CD4-positive, CD25-positive, alpha-beta regulatory T cell (primary cell): ENCODE results near the gene SLC8B1. TPM values are rescaled to one million over a fixed set of nuclear protein-coding genes. Genes with fewer than 3 reads are reported as not detected.
A peak's percentile ranks its signal among the peaks of the same experiment; 100 is the strongest.

Source experiments
- ATAC-seq, 2 donors: fragments of 150-1000 bp; cut with Tn5 transposase; one replicate each; pipeline ENCODE4 v1.10.0; 2021; ENCODE audit warnings: low read depth in 2 of 2, moderate number of reproducible peaks in 2 of 2, moderate library complexity in 1 of 2
- DNase-seq, 3 donors: peaks; one replicate each; pipeline versions ENCODE4 v3.0.0 to v3.0.0-alpha.2; 2012 to 2022; ENCODE audit warnings: mixed read lengths in 1 of 3
- H3K27ac ChIP-seq: one replicate; pipeline ENCODE4 v1.7.0; 2013; ENCODE audit warnings: mild to moderate bottlenecking, low read length; ENCODE audit not compliant: insufficient read depth, poor library complexity, severe bottlenecking
- H3K27me3 ChIP-seq: one replicate; pipeline ENCODE4 v1.7.0; 2013; ENCODE audit warnings: low read length; ENCODE audit not compliant: control insufficient read depth, insufficient read depth
- H3K36me3 ChIP-seq: one replicate; pipeline ENCODE4 v1.7.0; 2013; ENCODE audit warnings: mild to moderate bottlenecking, low read length, moderate library complexity; ENCODE audit not compliant: control insufficient read depth, insufficient read depth
- H3K4me1 ChIP-seq: 2 replicates; pipeline ENCODE4 v1.7.0; 2013; ENCODE audit warnings: mild to moderate bottlenecking, low read length; ENCODE audit not compliant: insufficient read depth, control insufficient read depth, poor library complexity, severe bottlenecking
- H3K4me3 ChIP-seq: one replicate; pipeline ENCODE4 v1.7.0; 2013; ENCODE audit warnings: low read depth, mild to moderate bottlenecking, low read length, moderate library complexity
- H3K9me3 ChIP-seq, 2 experiments: 1 replicate in 1 of 2; 2 replicates in 1 of 2; pipeline ENCODE4 v1.7.0; 2013; ENCODE audit warnings: low read length in 2 of 2, mild to moderate bottlenecking in 1 of 2, moderate library complexity in 1 of 2; ENCODE audit not compliant: control insufficient read depth in 2 of 2
- H3K27ac Mint-ChIP-seq, 3 donors: one replicate each; pipeline ENCODE4 v1.8.0; 2020 to 2022; ENCODE audit warnings: mild to moderate bottlenecking in 3 of 3, mixed read lengths in 3 of 3, moderate library complexity in 2 of 3
- H3K27me3 Mint-ChIP-seq: one replicate; pipeline ENCODE4 v1.8.0; 2022; ENCODE audit warnings: mild to moderate bottlenecking, mixed read lengths
- H3K36me3 Mint-ChIP-seq: one replicate; pipeline ENCODE4 v1.8.0; 2020; ENCODE audit warnings: mixed read lengths
- H3K4me1 Mint-ChIP-seq, 4 donors: one replicate each; pipeline ENCODE4 v1.8.0; 2020 to 2022; ENCODE audit warnings: mixed read lengths in 4 of 4, mild to moderate bottlenecking in 1 of 4
- H3K4me3 Mint-ChIP-seq, 4 donors: one replicate each; pipeline ENCODE4 v1.8.0; 2020 to 2022; ENCODE audit warnings: mild to moderate bottlenecking in 4 of 4, mixed read lengths in 4 of 4, moderate library complexity in 3 of 4
- H3K9me3 Mint-ChIP-seq, 7 donors: one replicate each; pipeline ENCODE4 v1.8.0; 2020 to 2022; ENCODE audit warnings: mixed read lengths in 7 of 7, mild to moderate bottlenecking in 3 of 7, moderate library complexity in 2 of 7
- polyA plus RNA-seq, 4 donors: library from polyadenylated mRNA; unstranded; fragments of 300-500 nt; fragmentation: Illumina TruSeq; gene quantifications; one replicate each; pipeline ENCODE4 v1.2.3, GENCODE V29; 2021
- total RNA-seq: library from RNA; stranded (reverse); gene quantifications from one replicate; pipeline ENCODE4 v1.2.3, GENCODE V29; 2022

The SLC8B1 gene
- total and polyA plus RNA-seq, 5 donors from 2014 or later: 47.4 to 95.0 (median 77.8) TPM

DNA sequence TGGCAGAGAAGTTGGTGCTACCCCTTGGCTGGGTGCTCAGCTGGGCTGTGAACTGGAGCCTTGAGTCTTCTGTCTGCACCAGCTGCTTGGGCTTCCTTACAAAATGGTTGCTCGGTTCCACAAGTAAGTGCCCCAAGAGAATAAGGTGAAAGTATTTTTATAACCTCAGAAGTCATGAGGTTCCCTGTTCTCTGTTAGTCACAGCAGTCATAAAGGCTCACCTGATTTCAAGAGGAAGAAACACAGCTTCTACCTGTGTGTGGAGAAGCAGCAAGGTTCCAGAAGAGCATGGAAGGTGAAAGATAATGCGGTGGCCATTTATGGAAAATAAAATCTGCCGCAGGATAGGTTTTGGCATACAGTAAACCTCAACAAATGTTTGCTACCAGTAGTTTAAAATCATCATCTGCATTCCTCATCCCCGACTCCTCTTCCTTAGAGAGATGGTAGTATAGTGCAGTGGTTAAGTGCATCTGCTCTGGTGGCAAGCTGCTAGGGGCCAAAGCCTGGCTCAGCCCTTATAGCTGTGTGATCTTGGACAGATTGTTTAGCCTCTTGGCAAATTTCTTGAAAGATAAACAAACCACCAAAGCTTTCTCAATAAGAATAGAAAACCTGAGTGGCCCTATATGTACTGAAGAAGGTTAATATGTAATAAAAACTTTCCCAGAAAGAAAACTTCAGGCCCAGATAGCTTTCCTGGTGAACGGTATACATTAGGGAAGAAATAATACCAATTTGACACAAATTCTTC lies 81.2 kb downstream of the SLC8B1 start:
- peak overlapping the region in 1 of 3 donors; percentile 39 for H3K27ac Mint-ChIP-seq
- ATAC-seq: no peak
- H3K36me3 Mint-ChIP-seq: peaks cover 37% of the 10 kb centered on the region
- Histone ChIP-seq H3K27ac (no peak overlapping the region), H3K9me3 (peaks cover 0 to 9% of the 10 kb centered on the region in 2 experiments), H3K36me3 (peaks cover 22% of the 10 kb centered on the region), H3K4me3 (no peak overlapping the region), H3K4me1 (no peaks in the 10 kb centered on the region), H3K27me3 (no peaks in the 10 kb centered on the region)
- H3K4me1 Mint-ChIP-seq: peaks cover 0 to 9% (median 2%) of the 10 kb centered on the region in 4 donors
- peaks cover 0 to 7% (median 0%) of the 10 kb centered on the region in 7 donors for H3K9me3 Mint-ChIP-seq
- no peaks in the 10 kb centered on the region for H3K27me3 Mint-ChIP-seq
- H3K4me3 Mint-ChIP-seq: no peak overlapping the region
- DNase-seq: no peak

DNA sequence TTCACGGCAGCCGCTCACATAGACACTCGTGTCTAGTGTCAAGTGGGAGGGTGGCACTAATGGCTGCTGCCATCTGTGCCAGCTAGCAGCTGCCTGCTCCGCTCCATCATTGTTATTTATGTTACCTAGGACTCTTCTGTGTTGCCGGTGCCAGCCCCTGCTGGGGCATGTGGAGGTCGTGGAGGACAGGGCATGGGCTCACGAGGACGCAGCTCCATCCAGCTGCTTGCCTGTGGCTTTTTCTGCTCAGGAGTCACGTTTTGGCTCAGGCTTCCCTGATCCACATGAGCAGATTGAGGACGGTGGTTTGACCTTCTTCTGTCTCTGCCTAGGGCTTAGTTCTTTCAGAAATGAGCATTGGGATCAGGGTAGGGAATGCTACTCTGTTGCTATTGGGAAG lies 82.4 kb downstream of the SLC8B1 start:
- Mint-ChIP-seq H3K4me1 (peaks cover 0 to 8% (median 2%) of the 10 kb centered on the region in 4 donors), H3K27me3 (no peaks in the 10 kb centered on the region), H3K27ac (peak overlapping the region in 1 of 3 donors; percentile 73), H3K9me3 (peaks cover 0 to 7% (median 0%) of the 10 kb centered on the region in 7 donors), H3K36me3 (peaks cover 40% of the 10 kb centered on the region), H3K4me3 (no peak overlapping the region)
- H3K36me3 ChIP-seq: peaks cover 22% of the 10 kb centered on the region
- ATAC-seq (no peak), DNase-seq (no peak)
- no peaks in the 10 kb centered on the region for H3K27me3 ChIP-seq
- H3K27ac ChIP-seq: no peak overlapping the region
- no peaks in the 10 kb centered on the region for H3K4me1 ChIP-seq
- peaks cover 0 to 9% of the 10 kb centered on the region in 2 experiments for H3K9me3 ChIP-seq
- no peak overlapping the region for H3K4me3 ChIP-seq

- H3K4me1 ChIP-seq: no peaks in the 10 kb centered on the region
- H3K36me3 ChIP-seq: peaks cover 26% of the 10 kb centered on the region
- Mint-ChIP-seq H3K27ac (no peak overlapping the region), H3K27me3 (no peaks in the 10 kb centered on the region), H3K4me1 (peaks cover 0 to 8% (median 2%) of the 10 kb centered on the region in 4 donors), H3K9me3 (peaks cover 0 to 7% (median 0%) of the 10 kb centered on the region in 7 donors), H3K4me3 (no peak overlapping the region), H3K36me3 (peaks cover 38% of the 10 kb centered on the region)
- no peak for DNase-seq
- ATAC-seq: no peak
- no peaks in the 10 kb centered on the region for H3K27me3 ChIP-seq
- no peak overlapping the region for H3K4me3 ChIP-seq
- no peak overlapping the region for H3K27ac ChIP-seq
- H3K9me3 ChIP-seq: peaks cover 0 to 9% of the 10 kb centered on the region in 2 experiments
These were observed 83.4 kb downstream of the SLC8B1 start for GRCh38 chr12:113251404-113252070.

DNA sequence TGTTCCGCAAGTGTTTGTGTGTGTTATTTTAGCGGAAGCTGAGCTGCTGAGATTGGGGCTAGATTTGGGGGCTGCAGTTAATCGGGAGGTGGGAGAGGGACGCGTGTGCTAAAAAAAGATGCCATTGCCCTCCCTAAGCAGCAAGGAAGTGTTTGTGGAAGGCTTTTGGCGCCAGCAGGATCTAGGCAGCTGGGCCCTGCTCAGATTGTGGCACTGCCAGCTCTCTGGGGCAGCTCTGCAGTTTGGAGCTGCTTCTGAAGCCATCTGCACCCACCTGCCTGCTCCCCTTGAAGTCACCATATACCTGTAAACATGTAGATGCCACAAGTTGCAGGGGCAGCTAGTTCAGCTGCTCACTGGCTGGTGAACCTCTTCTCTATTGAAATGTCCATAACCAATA lies 84.9 kb downstream of the SLC8B1 start:
- H3K9me3 Mint-ChIP-seq: peaks cover 0 to 7% (median 0%) of the 10 kb centered on the region in 7 donors
- no peak for ATAC-seq
- no peak for DNase-seq
- no peak overlapping the region for H3K4me3 Mint-ChIP-seq
- Histone ChIP-seq H3K27me3 (no peaks in the 10 kb centered on the region), H3K4me3 (no peak overlapping the region), H3K9me3 (peaks cover 0 to 9% of the 10 kb centered on the region in 2 experiments), H3K27ac (no peak overlapping the region), H3K36me3 (peaks cover 26% of the 10 kb centered on the region), H3K4me1 (no peaks in the 10 kb centered on the region)
- no peak overlapping the region for H3K27ac Mint-ChIP-seq
- peaks cover 0 to 9% (median 2%) of the 10 kb centered on the region in 4 donors for H3K4me1 Mint-ChIP-seq
- peaks cover 42% of the 10 kb centered on the region for H3K36me3 Mint-ChIP-seq
- H3K27me3 Mint-ChIP-seq: no peaks in the 10 kb centered on the region

DNA sequence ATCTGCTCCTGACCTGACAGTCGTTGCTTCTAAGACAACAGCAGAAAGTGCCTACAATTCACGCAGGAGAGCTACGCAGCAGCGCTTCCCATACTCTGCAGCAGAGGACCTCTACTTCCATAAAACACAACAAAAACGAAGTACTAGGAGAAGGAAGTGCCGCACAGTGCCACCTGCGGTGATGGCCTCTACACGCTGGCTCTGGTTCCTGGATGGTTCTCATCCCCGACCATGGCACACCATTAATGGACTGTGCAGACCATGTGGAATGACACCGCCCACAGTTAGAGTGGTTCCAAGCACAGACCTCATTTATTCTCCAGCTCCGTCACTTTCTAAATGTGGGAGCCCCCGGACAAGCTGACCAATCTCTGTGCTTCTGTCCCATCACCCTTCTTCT lies 85.4 kb downstream of the SLC8B1 start:
- Mint-ChIP-seq H3K4me3 (no peak overlapping the region), H3K27ac (no peak overlapping the region), H3K9me3 (peaks cover 0 to 7% (median 0%) of the 10 kb centered on the region in 7 donors), H3K36me3 (peaks cover 46% of the 10 kb centered on the region), H3K4me1 (peaks cover 0 to 13% (median 2%) of the 10 kb centered on the region in 4 donors), H3K27me3 (no peaks in the 10 kb centered on the region)
- Histone ChIP-seq H3K9me3 (peaks cover 0 to 9% of the 10 kb centered on the region in 2 experiments), H3K4me1 (no peaks in the 10 kb centered on the region), H3K36me3 (peaks cover 26% of the 10 kb centered on the region), H3K27ac (no peak overlapping the region), H3K27me3 (no peaks in the 10 kb centered on the region), H3K4me3 (no peak overlapping the region)
- no peak for ATAC-seq
- DNase-seq: no peak

- H3K4me1 ChIP-seq: no peaks in the 10 kb centered on the region
- Mint-ChIP-seq H3K27me3 (no peaks in the 10 kb centered on the region), H3K27ac (no peak overlapping the region), H3K9me3 (peaks cover 0 to 2% (median 0%) of the 10 kb centered on the region in 7 donors), H3K4me1 (peaks cover 0 to 14% (median 2%) of the 10 kb centered on the region in 4 donors), H3K36me3 (peaks cover 45% of the 10 kb centered on the region), H3K4me3 (no peak overlapping the region)
- H3K36me3 ChIP-seq: peaks cover 25% of the 10 kb centered on the region
- H3K27me3 ChIP-seq: no peaks in the 10 kb centered on the region
- DNase-seq: no peak
- H3K9me3 ChIP-seq: peaks cover 0 to 9% of the 10 kb centered on the region in 2 experiments
- no peak overlapping the region for H3K27ac ChIP-seq
- ATAC-seq: no peak
- no peak overlapping the region for H3K4me3 ChIP-seq
These were observed 86.0 kb downstream of the SLC8B1 start for GRCh38 chr12:113248842-113249435.
